A549 treated with ZK216348 at 1 μM for 4 hours (cell line): Measurements from ENCODE around the gene SMC1B. TPM values are rescaled to one million over a fixed set of nuclear protein-coding genes. Genes with fewer than 3 reads are reported as not detected.

ENCODE experiments used
- total RNA-seq: library from RNA; stranded (reverse); fragments of 200-300 nt; extraction: Qiagen RNA extraction; gene quantifications from 5 replicates; pipeline ENCODE4 v1.2.3, GENCODE V29; 2022; ENCODE audit warnings: low read depth

The SMC1B gene
- not detected in 5 replicates for total RNA-seq

GRCh38 chr22:45413368-45414211 is at the start of gene SMC1B, which contains the start of gene RIBC2:
SMC1B (minus strand) TSS chr22:45413599; CDS start chr22:45413567, 32 bp downstream.
RIBC2 (plus strand) TSS chr22:45413693; CDS start chr22:45413887, 194 bp downstream.

GRCh38 chr22:45309422-45310227 is 103.8 kb downstream of the SMC1B start, which contains the start of gene FAM118A:
FAM118A (plus strand) TSS chr22:45309934; CDS start chr22:45322380, 12,446 bp downstream.

Other genes starting within 250 kb of the SMC1B start
- 24.3 to 34.5 TPM (median 32.1 TPM) in 5 replicates for gene NUP50, start 249.7 kb downstream of the SMC1B start, total RNA-seq
- gene KIAA0930, start 172.7 kb downstream of the SMC1B start, total RNA-seq, result 59.1 to 89.0 TPM (median 86.6 TPM) in 5 replicates
- gene UPK3A, start 128.7 kb downstream of the SMC1B start, total RNA-seq, result not detected in 5 replicates
- gene FAM118A, start 103.7 kb downstream of the SMC1B start, total RNA-seq, result 10.8 to 13.8 TPM (median 12.7 TPM) in 5 replicates
- gene RIBC2, start 94 bp upstream of the SMC1B start, total RNA-seq, result 1.7 to 2.8 TPM (median 2.6 TPM) in 5 replicates
- 27.7 to 58.9 TPM (median 50.1 TPM) in 5 replicates for gene FBLN1, start 89.3 kb upstream of the SMC1B start, total RNA-seq